Neutrophil (primary cell): Measurements from ENCODE around the gene FBXW11.

Source experiments
- H3K27ac ChIP-seq: fragments of 200-600 bp; sonication (generic); 2 replicates; pipeline ENCODE4 v1.5.1; 2016; ENCODE audit warnings: mild to moderate bottlenecking, moderate library complexity
- H3K27me3 ChIP-seq: fragments of 200-600 bp; sonication (generic); 2 replicates; pipeline ENCODE4 v1.6.0; 2016; ENCODE audit warnings: mild to moderate bottlenecking
- H3K36me3 ChIP-seq: fragments of 200-600 bp; sonication (generic); 2 replicates; pipeline ENCODE4 v1.5.1; 2017
- H3K4me1 ChIP-seq, 2 experiments: fragments of 200-600 bp in 1 of 2; sonication (generic) in 1 of 2; 1 replicate in 1 of 2; 2 replicates in 1 of 2; pipeline versions ENCODE4 v1.5.1 to v1.6.1; 2013 to 2016; ENCODE audit warnings: low read depth in 1 of 2, low read length in 1 of 2, mild to moderate bottlenecking in 1 of 2, moderate library complexity in 1 of 2; ENCODE audit not compliant: control insufficient read depth in 1 of 2, insufficient read depth in 1 of 2
- H3K4me3 ChIP-seq, 2 experiments: fragments of 200-600 bp in 1 of 2; sonication (generic) in 1 of 2; 1 replicate in 1 of 2; 2 replicates in 1 of 2; pipeline ENCODE4 v1.5.1; 2013 to 2016; ENCODE audit warnings: low read depth in 1 of 2, low read length in 1 of 2, mild to moderate bottlenecking in 1 of 2, moderate library complexity in 1 of 2
- H3K9me3 ChIP-seq: fragments of 200-600 bp; sonication (generic); 2 replicates; pipeline ENCODE4 v1.5.1; 2016
- TF ChIP-seq, protein P1 (sequence below): fragments of 200-600 bp; sonication (generic); IDR thresholded peaks from 2 replicates; pipeline ENCODE4 v1.5.1; 2016; ENCODE audit warnings: antibody characterized with exemption

The FBXW11 gene

DNA sequence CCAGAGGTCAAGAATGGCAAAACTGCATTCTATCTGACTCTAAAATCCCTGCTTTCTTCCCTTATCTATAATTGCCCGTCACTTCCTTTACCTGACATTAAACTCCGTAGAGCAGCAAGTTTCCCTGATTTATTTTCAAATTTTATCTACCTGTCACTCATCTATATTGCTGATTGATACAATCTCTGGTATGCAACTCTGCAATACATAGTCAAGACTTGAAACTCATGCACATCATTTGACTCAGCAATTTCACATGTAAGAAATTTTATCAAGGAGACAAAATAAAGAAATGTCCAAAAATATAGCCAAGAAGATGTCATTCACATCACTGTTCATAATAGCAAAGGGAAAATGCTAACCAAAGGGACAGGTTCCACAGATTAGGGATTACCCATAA is 39.5 kb downstream of the FBXW11 start:
- Histone ChIP-seq H3K27ac (no peak overlapping the region), H3K4me1 (peaks cover 3 to 17% of the 10 kb centered on the region in 2 experiments), H3K36me3 (no peaks in the 10 kb centered on the region), H3K9me3 (no peaks in the 10 kb centered on the region), H3K27me3 (no peaks in the 10 kb centered on the region), H3K4me3 (no peak overlapping the region)
- TF ChIP-seq, protein P1, sequence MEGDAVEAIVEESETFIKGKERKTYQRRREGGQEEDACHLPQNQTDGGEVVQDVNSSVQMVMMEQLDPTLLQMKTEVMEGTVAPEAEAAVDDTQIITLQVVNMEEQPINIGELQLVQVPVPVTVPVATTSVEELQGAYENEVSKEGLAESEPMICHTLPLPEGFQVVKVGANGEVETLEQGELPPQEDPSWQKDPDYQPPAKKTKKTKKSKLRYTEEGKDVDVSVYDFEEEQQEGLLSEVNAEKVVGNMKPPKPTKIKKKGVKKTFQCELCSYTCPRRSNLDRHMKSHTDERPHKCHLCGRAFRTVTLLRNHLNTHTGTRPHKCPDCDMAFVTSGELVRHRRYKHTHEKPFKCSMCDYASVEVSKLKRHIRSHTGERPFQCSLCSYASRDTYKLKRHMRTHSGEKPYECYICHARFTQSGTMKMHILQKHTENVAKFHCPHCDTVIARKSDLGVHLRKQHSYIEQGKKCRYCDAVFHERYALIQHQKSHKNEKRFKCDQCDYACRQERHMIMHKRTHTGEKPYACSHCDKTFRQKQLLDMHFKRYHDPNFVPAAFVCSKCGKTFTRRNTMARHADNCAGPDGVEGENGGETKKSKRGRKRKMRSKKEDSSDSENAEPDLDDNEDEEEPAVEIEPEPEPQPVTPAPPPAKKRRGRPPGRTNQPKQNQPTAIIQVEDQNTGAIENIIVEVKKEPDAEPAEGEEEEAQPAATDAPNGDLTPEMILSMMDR: no peak

DNA sequence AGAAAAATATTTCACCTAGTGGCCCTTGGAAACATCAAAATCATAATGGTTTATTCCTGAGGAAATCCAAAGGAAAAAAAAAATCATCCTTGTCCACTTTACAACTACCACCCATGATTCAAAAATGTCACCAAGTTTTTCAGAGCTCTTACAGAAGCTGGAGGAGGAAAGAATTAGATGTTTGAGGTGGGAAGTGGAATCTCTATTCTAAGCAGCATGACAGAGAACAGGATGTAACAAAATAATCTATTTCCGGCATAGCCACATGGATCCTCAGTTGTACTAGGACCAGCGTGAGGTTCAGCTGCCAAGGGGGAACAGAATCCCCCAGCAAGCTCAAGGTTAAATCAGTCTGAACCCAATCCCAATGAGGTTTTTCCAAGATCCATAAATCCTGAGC is 40.2 kb downstream of the FBXW11 start:
- H3K27ac ChIP-seq: peak overlapping the region; percentile 59

DNA sequence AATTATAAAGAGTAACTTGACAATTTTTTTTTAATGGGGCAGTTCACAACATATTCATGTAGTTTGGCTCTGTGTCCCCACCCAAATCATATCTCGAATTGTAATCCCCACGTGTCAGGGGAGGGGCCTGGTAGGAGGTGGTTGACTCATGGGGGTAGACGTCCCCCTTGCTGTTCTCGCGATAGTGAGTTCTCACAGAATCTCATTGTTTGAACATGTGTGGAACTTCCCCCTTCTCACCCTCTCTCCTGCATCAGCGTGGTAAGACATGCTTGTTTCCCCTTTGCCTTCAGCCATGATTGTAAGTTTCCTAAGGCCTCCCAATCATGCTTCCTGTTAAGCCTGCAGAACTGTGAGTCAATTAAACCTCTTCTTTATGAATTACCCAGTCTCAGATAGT is 40.7 kb downstream of the FBXW11 start:
- peak overlapping the region; percentile 59 for H3K27ac ChIP-seq
- peaks cover 3 to 23% of the 10 kb centered on the region in 2 experiments for H3K4me1 ChIP-seq
- H3K9me3 ChIP-seq: no peaks in the 10 kb centered on the region
- no peak overlapping the region for H3K4me3 ChIP-seq
- H3K27me3 ChIP-seq: no peaks in the 10 kb centered on the region
- H3K36me3 ChIP-seq: no peaks in the 10 kb centered on the region
- TF ChIP-seq, protein P1: no peak

More for the DNA sequence above, 40.2 kb downstream of the FBXW11 start:
- TF ChIP-seq, protein P1: no peak
- H3K4me1 ChIP-seq: peaks cover 3 to 18% of the 10 kb centered on the region in 2 experiments
- H3K9me3 ChIP-seq: no peaks in the 10 kb centered on the region
- no peak overlapping the region for H3K4me3 ChIP-seq
- no peaks in the 10 kb centered on the region for H3K36me3 ChIP-seq
- no peaks in the 10 kb centered on the region for H3K27me3 ChIP-seq

DNA sequence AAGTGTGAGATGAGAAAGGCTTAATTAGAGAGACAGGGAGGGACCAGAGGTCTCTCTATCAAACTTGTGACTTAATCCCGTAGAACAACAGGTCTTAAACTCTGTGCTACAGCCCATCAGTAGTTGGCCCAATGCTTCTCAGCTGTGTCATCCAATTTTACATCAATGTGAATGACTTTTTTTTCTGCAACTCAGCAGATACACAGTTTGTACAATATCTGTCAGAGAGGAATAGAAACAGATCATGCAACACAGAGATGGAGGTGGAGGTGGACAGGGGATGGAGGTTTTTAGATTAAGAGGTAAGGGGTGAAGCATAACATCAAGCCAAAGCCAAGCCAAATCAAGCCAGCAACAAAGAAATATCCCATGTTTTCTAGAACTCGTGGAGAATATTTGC is 43.0 kb downstream of the FBXW11 start:
- Histone ChIP-seq H3K9me3 (no peaks in the 10 kb centered on the region), H3K27me3 (no peaks in the 10 kb centered on the region), H3K36me3 (no peaks in the 10 kb centered on the region), H3K4me3 (no peak overlapping the region), H3K4me1 (peaks cover 3 to 26% of the 10 kb centered on the region in 2 experiments), H3K27ac (no peak overlapping the region)
- TF ChIP-seq, protein P1: no peak

DNA sequence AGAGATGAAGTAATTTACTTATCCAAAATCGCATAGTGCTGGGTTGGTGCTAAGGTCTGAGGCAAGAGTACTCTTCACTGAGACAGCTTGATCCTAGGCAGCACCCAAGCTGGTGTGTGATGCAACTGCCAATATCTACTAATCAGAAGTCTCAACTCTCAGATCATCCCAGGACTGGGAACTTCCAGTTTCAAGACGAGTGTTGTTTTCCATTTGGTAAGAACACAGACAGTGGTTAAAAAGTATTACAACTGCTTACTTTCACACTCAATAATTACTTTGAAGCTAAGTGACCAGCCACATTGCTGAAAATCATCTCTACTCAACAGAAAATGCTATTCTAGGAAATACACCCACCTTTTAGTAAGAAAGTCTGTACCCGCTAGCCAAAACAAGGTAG is 45.3 kb downstream of the FBXW11 start:
- Histone ChIP-seq H3K27ac (peak overlapping the region; percentile 1), H3K27me3 (no peaks in the 10 kb centered on the region), H3K4me3 (no peak overlapping the region), H3K9me3 (no peaks in the 10 kb centered on the region), H3K4me1 (peaks cover 13 to 24% of the 10 kb centered on the region in 2 experiments), H3K36me3 (no peaks in the 10 kb centered on the region)
- TF ChIP-seq, protein P1: no peak
